Measurements from ENCODE around the gene ITGA4.

Gene ITGA4

DNA sequence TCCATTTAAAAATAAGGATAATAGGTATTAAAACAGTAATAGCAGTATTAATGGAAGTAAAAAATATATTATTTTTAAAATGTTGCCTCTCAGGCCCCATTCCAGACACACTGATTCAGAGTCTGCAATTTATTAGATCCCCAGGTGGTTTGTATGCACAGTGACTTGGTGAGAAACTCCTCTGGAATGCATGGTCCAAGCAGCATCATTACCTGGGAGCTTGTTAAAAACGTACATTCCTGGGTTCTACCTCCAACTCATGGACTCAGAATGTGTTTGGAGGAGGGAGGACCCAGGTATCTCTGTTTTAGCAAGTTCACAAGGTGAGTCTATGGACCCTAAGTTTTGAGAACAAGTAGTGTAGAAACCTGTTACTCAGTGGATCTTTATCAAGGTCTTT, 95.6 kb downstream of the ITGA4 start:
- Histone ChIP-seq H3F3A (ENCODE audit: low read depth) (no peaks in the 10 kb centered on the region), H3K9ac (ENCODE audit: low read depth, low read length, poor library complexity, severe bottlenecking) (no peak overlapping the region), H3K4me3 (ENCODE audit: low read length, poor library complexity, severe bottlenecking) (no peak overlapping the region), H4K20me1 (ENCODE audit: insufficient read depth, low read length, poor library complexity, severe bottlenecking) (no peaks in the 10 kb centered on the region), H3K9me3 (ENCODE audit: insufficient read depth, low read depth, low read length) (no peaks in the 10 kb centered on the region), H2AFZ (ENCODE audit: low read length) (no peak overlapping the region), H3K79me2 (ENCODE audit: insufficient read depth, low read length) (no peaks in the 10 kb centered on the region), H3K36me3 (ENCODE audit: insufficient read depth, low read length) (no peaks in the 10 kb centered on the region), H3K4me1 (ENCODE audit: insufficient read depth, low read length, poor library complexity, severe bottlenecking) (no peaks in the 10 kb centered on the region), H3K27me3 (ENCODE audit: insufficient read depth, low read length, poor library complexity, severe bottlenecking) (no peaks in the 10 kb centered on the region), H3K9me2 (replicated peaks; ENCODE audit: low read depth, low read length) (no peaks in the 10 kb centered on the region), H3K4me2 (ENCODE audit: low read depth, low read length, poor library complexity, severe bottlenecking) (no peak overlapping the region)
- no peak for TF ChIP-seq EZH2phosphoT487 (IDR thresholded peaks at IDR 0.05; ENCODE audit: borderline replicate concordance)
- TF ChIP-seq, protein P1, sequence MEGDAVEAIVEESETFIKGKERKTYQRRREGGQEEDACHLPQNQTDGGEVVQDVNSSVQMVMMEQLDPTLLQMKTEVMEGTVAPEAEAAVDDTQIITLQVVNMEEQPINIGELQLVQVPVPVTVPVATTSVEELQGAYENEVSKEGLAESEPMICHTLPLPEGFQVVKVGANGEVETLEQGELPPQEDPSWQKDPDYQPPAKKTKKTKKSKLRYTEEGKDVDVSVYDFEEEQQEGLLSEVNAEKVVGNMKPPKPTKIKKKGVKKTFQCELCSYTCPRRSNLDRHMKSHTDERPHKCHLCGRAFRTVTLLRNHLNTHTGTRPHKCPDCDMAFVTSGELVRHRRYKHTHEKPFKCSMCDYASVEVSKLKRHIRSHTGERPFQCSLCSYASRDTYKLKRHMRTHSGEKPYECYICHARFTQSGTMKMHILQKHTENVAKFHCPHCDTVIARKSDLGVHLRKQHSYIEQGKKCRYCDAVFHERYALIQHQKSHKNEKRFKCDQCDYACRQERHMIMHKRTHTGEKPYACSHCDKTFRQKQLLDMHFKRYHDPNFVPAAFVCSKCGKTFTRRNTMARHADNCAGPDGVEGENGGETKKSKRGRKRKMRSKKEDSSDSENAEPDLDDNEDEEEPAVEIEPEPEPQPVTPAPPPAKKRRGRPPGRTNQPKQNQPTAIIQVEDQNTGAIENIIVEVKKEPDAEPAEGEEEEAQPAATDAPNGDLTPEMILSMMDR (conservative IDR thresholded peaks at IDR 0.05; ENCODE audit: low read length): no peak

DNA sequence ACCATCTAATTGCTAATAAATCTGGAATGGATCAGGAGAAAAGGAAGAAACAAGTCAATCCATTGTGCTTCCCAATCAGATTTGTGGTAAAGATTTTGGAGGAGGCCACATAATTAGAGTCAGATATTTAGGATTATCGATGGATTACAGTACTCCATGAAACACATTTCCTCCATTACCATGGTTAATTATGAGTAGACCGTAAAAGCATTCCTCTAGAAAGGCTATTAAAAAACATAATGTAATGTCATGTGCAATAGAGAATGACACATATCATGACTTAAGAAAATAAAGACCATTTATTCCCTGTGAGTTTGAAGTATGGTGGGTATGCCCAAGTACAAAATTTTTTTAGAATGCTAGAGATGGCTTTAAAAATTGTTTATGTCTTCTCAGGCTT, 96.1 kb downstream of the ITGA4 start:
- H3K9me3 ChIP-seq (ENCODE audit: insufficient read depth, low read depth, low read length): no peaks in the 10 kb centered on the region
- no peaks in the 10 kb centered on the region for H3K36me3 ChIP-seq (ENCODE audit: insufficient read depth, low read length)
- no peaks in the 10 kb centered on the region for H3K79me2 ChIP-seq (ENCODE audit: insufficient read depth, low read length)
- no peak for TF ChIP-seq EZH2phosphoT487 (IDR thresholded peaks at IDR 0.05; ENCODE audit: borderline replicate concordance)
- TF ChIP-seq, protein P1 (conservative IDR thresholded peaks at IDR 0.05; ENCODE audit: low read length): no peak
- no peak overlapping the region for H3K4me2 ChIP-seq (ENCODE audit: low read depth, low read length, poor library complexity, severe bottlenecking)
- H4K20me1 ChIP-seq (ENCODE audit: insufficient read depth, low read length, poor library complexity, severe bottlenecking): no peaks in the 10 kb centered on the region
- H3F3A ChIP-seq (ENCODE audit: low read depth): no peaks in the 10 kb centered on the region
- H3K4me3 ChIP-seq (ENCODE audit: low read length, poor library complexity, severe bottlenecking): no peak overlapping the region
- no peaks in the 10 kb centered on the region for H3K27me3 ChIP-seq (ENCODE audit: insufficient read depth, low read length, poor library complexity, severe bottlenecking)
- H3K4me1 ChIP-seq (ENCODE audit: insufficient read depth, low read length, poor library complexity, severe bottlenecking): no peaks in the 10 kb centered on the region
- H3K9ac ChIP-seq (ENCODE audit: low read depth, low read length, poor library complexity, severe bottlenecking): no peak overlapping the region
- no peak overlapping the region for H2AFZ ChIP-seq (ENCODE audit: low read length)
- no peaks in the 10 kb centered on the region for H3K9me2 ChIP-seq (replicated peaks; ENCODE audit: low read depth, low read length)

DNA sequence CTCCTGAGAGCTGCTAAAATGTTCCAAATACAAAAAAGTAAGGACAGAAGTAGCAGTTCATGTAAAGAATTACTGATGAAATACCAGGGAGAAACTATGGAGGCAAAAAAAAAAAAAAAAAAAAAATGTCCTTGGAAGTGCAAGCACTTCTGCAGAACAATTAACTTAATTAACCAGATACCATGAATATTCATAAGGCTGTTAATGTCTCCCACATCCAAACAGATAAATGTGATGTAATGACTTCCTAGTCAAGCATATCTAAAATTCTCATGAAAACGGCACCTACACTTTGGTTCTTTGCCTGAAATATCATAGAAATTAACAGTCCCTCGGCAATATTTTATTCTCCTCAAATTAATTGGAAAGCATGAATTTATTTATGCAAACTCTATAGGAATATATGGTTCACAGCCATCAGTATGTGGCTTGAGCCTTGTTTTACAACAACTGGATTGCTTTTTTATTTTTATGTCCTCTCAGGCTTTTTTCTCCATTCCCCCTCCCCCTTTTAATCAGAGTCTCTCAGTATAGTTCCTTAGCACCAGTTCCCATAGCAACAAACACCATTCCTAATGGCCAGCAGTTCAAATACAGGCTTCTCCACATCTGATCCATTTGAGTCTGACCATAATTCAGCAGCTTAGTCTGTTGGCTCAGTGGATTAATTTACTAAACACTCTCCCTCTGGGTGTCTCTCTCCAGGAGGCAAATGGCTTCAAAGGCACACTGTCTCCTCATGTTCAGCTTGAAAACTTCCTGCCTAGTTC, 97.1 kb downstream of the ITGA4 start:
- no peaks in the 10 kb centered on the region for H3K36me3 ChIP-seq (ENCODE audit: insufficient read depth, low read length)
- no peak overlapping the region for H3K4me2 ChIP-seq (ENCODE audit: low read depth, low read length, poor library complexity, severe bottlenecking)
- TF ChIP-seq, protein P1 (conservative IDR thresholded peaks at IDR 0.05; ENCODE audit: low read length): no peak
- no peak for TF ChIP-seq EZH2phosphoT487 (IDR thresholded peaks at IDR 0.05; ENCODE audit: borderline replicate concordance)
- no peaks in the 10 kb centered on the region for H3K79me2 ChIP-seq (ENCODE audit: insufficient read depth, low read length)
- H3K9me3 ChIP-seq (ENCODE audit: insufficient read depth, low read depth, low read length): no peaks in the 10 kb centered on the region
- no peak overlapping the region for H3K4me3 ChIP-seq (ENCODE audit: low read length, poor library complexity, severe bottlenecking)
- H3K4me1 ChIP-seq (ENCODE audit: insufficient read depth, low read length, poor library complexity, severe bottlenecking): no peaks in the 10 kb centered on the region
- no peak overlapping the region for H2AFZ ChIP-seq (ENCODE audit: low read length)
- H3K9ac ChIP-seq (ENCODE audit: low read depth, low read length, poor library complexity, severe bottlenecking): no peak overlapping the region
- H3K27me3 ChIP-seq (ENCODE audit: insufficient read depth, low read length, poor library complexity, severe bottlenecking): no peaks in the 10 kb centered on the region
- H3F3A ChIP-seq (ENCODE audit: low read depth): no peaks in the 10 kb centered on the region
- H4K20me1 ChIP-seq (ENCODE audit: insufficient read depth, low read length, poor library complexity, severe bottlenecking): no peaks in the 10 kb centered on the region
- no peaks in the 10 kb centered on the region for H3K9me2 ChIP-seq (replicated peaks; ENCODE audit: low read depth, low read length)
